DMS79 (cell line): Measurements from ENCODE around the gene NAA60.

ENCODE experiments used
- DNase-seq: peaks from one replicate; lab custom pipeline; 2025; lab: John Stamatoyannopoulos, UW

NAA60 gene

GRCh38 chr16:3443108-3444031, at the start of gene NAA60, which contains the start of gene ZNF597:
Gene NAA60, plus strand, starts transcription at chr16:3443680. Its CDS starts 32,548 bp downstream, at chr16:3476228.
Gene ZNF597, minus strand, starts transcription at chr16:3443504. Its CDS starts 351 bp downstream, at chr16:3443153.
- DNase-seq, result peak; percentile 90

- DNase-seq, result no peak
Measured at GRCh38 chr16:3400446-3400778, 43.1 kb upstream of the NAA60 start.

- DNase-seq, result peak; percentile 91
Measured at GRCh38 chr16:3400779-3401688, 42.4 kb upstream of the NAA60 start, which contains the start of the genes ZNF174 and ZSCAN32. Gene ZNF174, plus strand, starts transcription at chr16:3401215. Its CDS starts 790 bp downstream, at chr16:3402005. Gene ZSCAN32, minus strand, starts transcription at chr16:3401004. Its CDS starts 3,447 bp downstream, at chr16:3397557.

GRCh38 chr16:3401719-3402397, 41.6 kb upstream of the NAA60 start:
- no peak for DNase-seq

GRCh38 chr16:3408561-3409197, 34.8 kb upstream of the NAA60 start:
- no peak for DNase-seq

GRCh38 chr16:3413730-3414379, 29.6 kb upstream of the NAA60 start:
- DNase-seq, result no peak

- DNase-seq, result no peak
Measured at GRCh38 chr16:3431779-3432219, 11.7 kb upstream of the NAA60 start.

- no peak for DNase-seq
Measured at GRCh38 chr16:3434373-3434772, 9.1 kb upstream of the NAA60 start.

GRCh38 chr16:3439637-3440036, 3.8 kb upstream of the NAA60 start:
- no peak for DNase-seq

- DNase-seq, result no peak
Measured at GRCh38 chr16:3444032-3444388, 530 bp downstream of the NAA60 start.

- DNase-seq, result no peak
Measured at GRCh38 chr16:3454093-3454492, 10.6 kb downstream of the NAA60 start.

- DNase-seq, result no peak
Measured at GRCh38 chr16:3454631-3455147, 11.2 kb downstream of the NAA60 start.

- DNase-seq, result peak; percentile 83
Measured at GRCh38 chr16:3457434-3458252, 14.2 kb downstream of the NAA60 start.

GRCh38 chr16:3458278-3458851, 14.9 kb downstream of the NAA60 start:
- no peak for DNase-seq

- DNase-seq, result no peak
Measured at GRCh38 chr16:3458852-3459361, 15.4 kb downstream of the NAA60 start.

- no peak for DNase-seq
Measured at GRCh38 chr16:3459401-3460090, 16.1 kb downstream of the NAA60 start.

- DNase-seq, result no peak
Measured at GRCh38 chr16:3460121-3460520, 16.6 kb downstream of the NAA60 start.

GRCh38 chr16:3460585-3460984, 17.1 kb downstream of the NAA60 start:
- no peak for DNase-seq

- no peak for DNase-seq
Measured at GRCh38 chr16:3461151-3461550, 17.7 kb downstream of the NAA60 start.
